GM12878 (cell line): ENCODE results near the gene ZXDC. TPM values are rescaled to one million over a fixed set of nuclear protein-coding genes. Genes with fewer than 3 reads are reported as not detected.

Experiments used
- ATAC-seq: fragments of 200-7000 bp; cut with Tn5 transposase; 3 replicates; pipeline ENCODE4 v1.9.1; 2020; ENCODE audit warnings: mild to moderate bottlenecking, moderate library complexity
- BruUV-seq: library from RNA; stranded (reverse); fragments of 400-500 nt; replicated peaks from 2 replicates; lab custom pipeline; 2021; lab: Mats Ljungman, UMichigan
- CTCF ChIA-PET: fragments of 300-600 bp; sonication (Branson Sonifier 250); formaldehyde crosslinking; extraction: SDS; loops from one replicate; lab custom pipeline; 2021; ENCODE audit warnings: inconsistent platforms; lab: Yijun Ruan, JAX
- POLR2A ChIA-PET: fragments of 350-600 bp; formaldehyde crosslinking; extraction: SDS; loops from one replicate; lab custom pipeline; 2021; ENCODE audit warnings: inconsistent platforms; lab: Charles Lee
- RAD21 ChIA-PET: fragments of 300-600 bp; sonication (Branson Sonifier 250); formaldehyde crosslinking; loops from one replicate; lab custom pipeline; 2023; ENCODE audit warnings: antibody characterized with exemption; ENCODE audit not compliant: unreplicated experiment; lab: Charles Lee
- SMC1A ChIA-PET: fragments of 300-600 bp; sonication (Branson Sonifier 250); formaldehyde crosslinking; loops from one replicate; lab custom pipeline; 2023; ENCODE audit not compliant: unreplicated experiment, uncharacterized antibody; lab: Charles Lee
- DNase-seq: peaks from one replicate; pipeline ENCODE4 v3.0.0-alpha.2; 2011; ENCODE audit warnings: low read depth, low spot score
- FAIRE-seq: peaks from 3 replicates; lab custom pipeline; 2011; peaks lifted over from hg19 to GRCh38; lab: Jason Lieb, UNC
- H2AFZ ChIP-seq: 2 replicates; pipeline ENCODE4 v1.6.0; 2011; ENCODE audit warnings: low read depth, low read length, control low read depth; ENCODE audit not compliant: control insufficient read depth
- H3K27ac ChIP-seq: 2 replicates; pipeline ENCODE4 v1.5.1; 2011; ENCODE audit warnings: control low read depth; ENCODE audit not compliant: control insufficient read depth, insufficient read depth
- H3K27me3 ChIP-seq, 2 experiments: replicated peaks in 1 of 2; 2 replicates each; pipeline versions ENCODE4 v1.6.0 to v1.6.1; 2011; ENCODE audit warnings: low read length in 1 of 2; ENCODE audit not compliant: control insufficient read depth in 2 of 2, insufficient read depth in 2 of 2
- H3K36me3 ChIP-seq, 2 experiments: 2 replicates each; pipeline ENCODE4 v1.5.1; 2011; ENCODE audit warnings: low read length in 1 of 2; ENCODE audit not compliant: control insufficient read depth in 2 of 2, insufficient read depth in 2 of 2
- H3K4me1 ChIP-seq: 2 replicates; pipeline ENCODE4 v1.6.1; 2011; ENCODE audit warnings: mild to moderate bottlenecking, low read length, moderate library complexity, mixed read lengths; ENCODE audit not compliant: control insufficient read depth, insufficient read depth
- H3K4me2 ChIP-seq: 2 replicates; pipeline ENCODE4 v1.6.0; 2011; ENCODE audit warnings: control low read depth; ENCODE audit not compliant: control insufficient read depth, insufficient read depth
- H3K4me3 ChIP-seq: fragments of 200-600 bp; sonication (generic); 2 replicates; pipeline ENCODE4 v1.5.1; 2016
- H3K79me2 ChIP-seq: 2 replicates; pipeline ENCODE4 v1.6.0; 2011; ENCODE audit warnings: low read length; ENCODE audit not compliant: control insufficient read depth, insufficient read depth
- H3K9ac ChIP-seq: 2 replicates; pipeline ENCODE4 v1.8.0; 2011; ENCODE audit warnings: low read length, control low read depth, mixed read lengths; ENCODE audit not compliant: control insufficient read depth, insufficient read depth
- H3K9me3 ChIP-seq: replicated peaks from 3 replicates; pipeline ENCODE4 v1.5.1; 2011; ENCODE audit warnings: mild to moderate bottlenecking, low read length; ENCODE audit not compliant: control insufficient read depth, insufficient read depth
- H4K20me1 ChIP-seq: 2 replicates; pipeline ENCODE4 v1.6.0; 2011; ENCODE audit not compliant: control insufficient read depth, insufficient read depth
- ATF2 ChIP-seq: IDR thresholded peaks from 2 replicates; pipeline ENCODE4 v1.6.1; 2012; ENCODE audit warnings: low read length, inconsistent platforms
- CREB1 ChIP-seq: IDR thresholded peaks from 2 replicates; pipeline ENCODE4 v1.6.1; 2012; ENCODE audit warnings: low read depth, mild to moderate bottlenecking, inconsistent platforms
- E2F8 ChIP-seq: fragments of 450-650 bp; IDR thresholded peaks from 2 replicates; pipeline ENCODE4 v1.6.1; 2018; ENCODE audit warnings: mild to moderate bottlenecking, low read depth, moderate library complexity; ENCODE audit not compliant: partially characterized antibody
- GABPA ChIP-seq: IDR thresholded peaks from 2 replicates; pipeline ENCODE4 v1.6.1; 2014; ENCODE audit warnings: antibody characterized with exemption, low read depth, mild to moderate bottlenecking, inconsistent platforms
- NFYB ChIP-seq: IDR thresholded peaks from 2 replicates; pipeline ENCODE4 v1.6.1; 2011; ENCODE audit warnings: low read depth, mild to moderate bottlenecking, low read length, improper control_type of control experiment, moderate library complexity; ENCODE audit not compliant: insufficient read depth
- NR2C2 ChIP-seq: IDR thresholded peaks from 2 replicates; pipeline ENCODE4 v1.6.1; 2011; ENCODE audit warnings: borderline replicate concordance, low read depth; ENCODE audit not compliant: control insufficient read depth, insufficient read length
- SPI1 ChIP-seq: IDR thresholded peaks from 2 replicates; pipeline ENCODE4 v1.6.1; 2011; ENCODE audit warnings: low read depth, mild to moderate bottlenecking, low read length, moderate library complexity, borderline replicate concordance; ENCODE audit not compliant: insufficient read depth
- ZNF207 ChIP-seq: fragments of 450-650 bp; IDR thresholded peaks from 2 replicates; pipeline ENCODE4 v1.6.1; 2014; ENCODE audit warnings: antibody characterized with exemption, mild to moderate bottlenecking, borderline replicate concordance
- WGBS: methylation state at CpG from one replicate; pipeline ENCODE4 v1.1.6; 2016; ENCODE audit warnings: low lambda C conversion rate; ENCODE audit not compliant: insufficient replicate concordance, insufficient coverage; ENCODE audit errors: missing lambda C conversion rate; 5-methylcytosine and 5-hydroxymethylcytosine counted together
- in situ Hi-C: fragments of 300-500 bp; cut with MboI; formaldehyde crosslinking; loops from 9 replicates; pipeline ENCODE4 v1.14.3; 2018; ENCODE audit warnings: mixed read lengths
- intact Hi-C: fragments of 100-400 bp; cut with micrococcal nuclease; formaldehyde crosslinking; loops from one replicate; pipeline ENCODE4 v1.14.2; 2022; ENCODE audit not compliant: unreplicated experiment
- polyA plus RNA-seq, 11 experiments: library from polyadenylated mRNA; depleted of rRNA in 4 of 11; unstranded in 6 of 11; stranded (reverse) in 5 of 11; fragments of >200 nt; fragmentation: Nextera tagmentation in 4 of 11; fragmentation: Illumina TruSeq in 1 of 11; extraction: Ambion mirVana in 4 of 11; extraction: Trizol in 1 of 11; gene quantifications; 1 replicate in 1 of 11; 2 replicates in 10 of 11; pipeline versions ENCODE4 v1.2.1 to v1.2.3, GENCODE V29; 2011 to 2016; ENCODE audit warnings: inconsistent platforms in 2 of 11, missing spikeins in 2 of 11, low read depth in 1 of 11
- total RNA-seq, 4 experiments: library from RNA; depleted of rRNA in 3 of 4; stranded (reverse); fragments of >200 nt in 3 of 4; fragmentation: Illumina TruSeq in 1 of 4; extraction: Trizol in 1 of 4; gene quantifications; 2 replicates each; pipeline versions ENCODE4 v1.2.1 to v1.2.3, GENCODE V29; 2013 to 2021

The ZXDC gene
- total and polyA plus RNA-seq, 10 of the 15 experiments (the other 5 are each of a cell fraction or from before 2014, with no cell fraction given), result 0.72 to 15.3 (median 8.5) TPM

- no peak overlapping the region for H3K4me3 ChIP-seq
- 57% methylated on average over 10 of the region's 10 CpGs for WGBS
- H3K27ac ChIP-seq, result no peak overlapping the region
- H2AFZ ChIP-seq, result no peak overlapping the region
- H3K4me1 ChIP-seq, result no peaks in the 10 kb centered on the region
- intact Hi-C loops (no loop called here), in situ Hi-C loops (no loop called here)
- no peak overlapping the region for H3K9ac ChIP-seq
- ChIA-PET RAD21 (no interaction called here), SMC1A (no interaction called here), POLR2A (no interaction called here), CTCF (no interaction called here)
- H3K27me3 ChIP-seq, result no peaks in the 10 kb centered on the region
- no peak for DNase-seq
- no peaks in the 10 kb centered on the region for H4K20me1 ChIP-seq
- H3K79me2 ChIP-seq, result no peaks in the 10 kb centered on the region
- ATAC-seq, result no peak
- no peak for FAIRE-seq
- TF ChIP-seq NFYB (no peak), ATF2 (no peak), CREB1 (no peak), E2F8 (no peak), ZNF207 (no peak), SPI1 (no peak), NR2C2 (no peak), GABPA (no peak)
- TF ChIP-seq, all 136 proteins: peak for 0
- peaks cover 3% of the 10 kb centered on the region; the same call in 2 of the 3 replicates for H3K9me3 ChIP-seq
- no peaks in the 10 kb centered on the region for H3K36me3 ChIP-seq
- BruUV-seq, result no TSS peak
- no peak overlapping the region for H3K4me2 ChIP-seq
These were observed 51.5 kb downstream of the ZXDC start for GRCh38 chr3:126424039-126424717.
